Sigmoid colon (tissue), 7 donors: ENCODE results near the gene LRP1. TPM values are rescaled to one million over a fixed set of nuclear protein-coding genes. Genes with fewer than 3 reads are reported as not detected.

Experiments used
- DNase-seq: peaks from one replicate; pipeline ENCODE4 v3.0.0-alpha.2; 2019
- H3K27ac ChIP-seq, 4 donors: fragments of 200-600 bp; sonication (generic); one replicate each; pipeline ENCODE4 v1.5.1; 2016 to 2019; ENCODE audit warnings: mild to moderate bottlenecking in 1 of 4
- H3K27me3 ChIP-seq, 3 donors: fragments of 200-600 bp; sonication (generic); one replicate each; pipeline ENCODE4 v1.5.1; 2019; ENCODE audit warnings: mild to moderate bottlenecking in 1 of 3
- H3K36me3 ChIP-seq, 4 donors: fragments of 200-600 bp; sonication (generic); one replicate each; pipeline ENCODE4 v1.5.1; 2016 to 2019
- H3K4me1 ChIP-seq, 4 donors: fragments of 200-600 bp; sonication (generic); one replicate each; pipeline ENCODE4 v1.5.1; 2017 to 2019
- H3K4me3 ChIP-seq, 4 donors: fragments of 200-600 bp; sonication (generic); one replicate each; pipeline ENCODE4 v1.5.1; 2017 to 2019; ENCODE audit warnings: mild to moderate bottlenecking in 2 of 4, moderate library complexity in 1 of 4
- H3K9me3 ChIP-seq, 4 donors: fragments of 200-600 bp in 3 of 4; sonication (generic) in 3 of 4; one replicate each; pipeline versions ENCODE4 v1.5.1 to v1.6.1; 2013 to 2019
- CTCF ChIP-seq, 4 experiments: fragments of 450-650 bp in 3 of 4; fragments of 200-600 bp in 1 of 4; IDR thresholded peaks; one replicate each; pipeline ENCODE4 v1.5.1; 2016 to 2019; ENCODE audit warnings: antibody characterized with exemption in 4 of 4, mild to moderate bottlenecking in 3 of 4, moderate library complexity in 2 of 4
- EP300 ChIP-seq, 4 donors: sonication (generic); formaldehyde crosslinking; IDR thresholded peaks; one replicate each; pipeline ENCODE4 v1.6.1; 2017; ENCODE audit warnings: antibody characterized with exemption in 4 of 4
- POLR2A ChIP-seq, 2 donors: fragments of 450-650 bp; IDR thresholded peaks; one replicate each; pipeline ENCODE4 v1.6.1; 2016; ENCODE audit warnings: antibody characterized with exemption in 2 of 2, mild to moderate bottlenecking in 2 of 2, moderate library complexity in 2 of 2
- POLR2AphosphoS5 ChIP-seq, 4 donors: sonication (generic); formaldehyde crosslinking; IDR thresholded peaks; one replicate each; pipeline ENCODE4 v1.6.1; 2017; ENCODE audit warnings: antibody characterized with exemption in 4 of 4
- WGBS, 2 donors: extraction: QIAGEN DNeasy Blood & Tissue Kit; methylation state at CpG; one replicate each; pipeline ENCODE4 v1.1.7; 2013; 5-methylcytosine and 5-hydroxymethylcytosine counted together
- intact Hi-C: fragments of 100-400 bp; cut with DNase I; formaldehyde crosslinking; loops from one replicate; pipeline ENCODE4 v1.15.1; 2023
- polyA plus RNA-seq, 3 donors: library from polyadenylated mRNA; stranded (reverse); fragments of 200-250 nt; gene quantifications; one replicate each; pipeline ENCODE4 v1.2.3, GENCODE V29; 2013
- total RNA-seq, 4 donors: library from RNA; depleted of rRNA; stranded (reverse); fragments of >200 nt; gene quantifications; one replicate each; pipeline ENCODE4 v1.1.0, GENCODE V29; 2016
- donor health status: healthy with polysubstance abuse.
- donor health status: Bipolar disorder and iron deficiency.
- donor health status: healthy.

The LRP1 gene
- total and polyA plus RNA-seq, 7 donors = 11.4 to 262 (median 147) TPM

- Histone ChIP-seq H3K4me3 (peak overlapping the region; percentile 69 to 96 (median 88)), H3K36me3 (peaks cover under 1 to 6% (median 5%) of the 10 kb centered on the region in 4 donors), H3K27ac (peak overlapping the region; percentile 97 to 100 (median 99)), H3K4me1 (peaks cover 0 to 41% (median 30%) of the 10 kb centered on the region in 4 donors), H3K27me3 (no peaks in the 10 kb centered on the region), H3K9me3 (no peaks in the 10 kb centered on the region)
- TF ChIP-seq POLR2A (IDR thresholded peaks at IDR 0.05) (no peak), CTCF (IDR thresholded peaks at IDR 0.05) (peak in 2 of 4 experiments; percentile 24), EP300 (IDR thresholded peaks at IDR 0.05) (no peak), POLR2AphosphoS5 (IDR thresholded peaks at IDR 0.05) (no peak)
- intact Hi-C loops = loop anchor here (1.0 to 5.0 kb wide), 3 partner anchors 25 to 524 kb away; partner anchors contain the start of genes ARHGEF25 and STAT6
- WGBS, 2 donors = 1 to 3% methylated on average over 14 of the region's 14 CpGs
- peak; percentile 87 for DNase-seq
Observed at GRCh38 chr12:57086493-57087009, 41.7 kb upstream of the LRP1 start.

GRCh38 chr12:57087010-57087690, 41.1 kb upstream of the LRP1 start:
- intact Hi-C loops = loop anchor here (1.0 to 5.0 kb wide), 3 partner anchors 24 to 524 kb away; partner anchors contain the start of genes ARHGEF25 and STAT6
- Histone ChIP-seq H3K4me3 (peak overlapping the region; percentile 69 to 96 (median 88)), H3K27me3 (no peaks in the 10 kb centered on the region), H3K27ac (peak overlapping the region; percentile 97 to 100 (median 99)), H3K36me3 (peaks cover 7 to 12% (median 10%) of the 10 kb centered on the region in 4 donors), H3K9me3 (no peaks in the 10 kb centered on the region), H3K4me1 (peaks cover 0 to 47% (median 36%) of the 10 kb centered on the region in 4 donors)
- 1% methylated on average over 52 of the region's 52 CpGs for WGBS, 2 donors
- peak; percentile 98 for DNase-seq
- TF ChIP-seq POLR2A (IDR thresholded peaks at IDR 0.05) (peak; percentile 79 to 91), CTCF (IDR thresholded peaks at IDR 0.05) (no peak), EP300 (IDR thresholded peaks at IDR 0.05) (peak in 1 of 4 donors; percentile 22), POLR2AphosphoS5 (IDR thresholded peaks at IDR 0.05) (peak; percentile 92 to 94 (median 93))

GRCh38 chr12:57087691-57088353, 40.5 kb upstream of the LRP1 start:
- WGBS, 2 donors = 1% methylated on average over 37 of the region's 37 CpGs
- peak; percentile 98 for DNase-seq

More at GRCh38 chr12:57087691-57088353, 40.5 kb upstream of the LRP1 start:
- Histone ChIP-seq H3K4me3 (peak overlapping the region; percentile 69 to 96 (median 88)), H3K4me1 (peaks cover 0 to 53% (median 43%) of the 10 kb centered on the region in 4 donors), H3K27me3 (no peaks in the 10 kb centered on the region), H3K27ac (peak overlapping the region; percentile 97 to 100 (median 99)), H3K36me3 (peaks cover 10 to 18% (median 15%) of the 10 kb centered on the region in 4 donors), H3K9me3 (no peaks in the 10 kb centered on the region)
- TF ChIP-seq POLR2AphosphoS5 (IDR thresholded peaks at IDR 0.05) = peak; percentile 60 to 71 (median 68)
- TF ChIP-seq EP300 (IDR thresholded peaks at IDR 0.05) = no peak
- no peak for TF ChIP-seq CTCF (IDR thresholded peaks at IDR 0.05)
- TF ChIP-seq POLR2A (IDR thresholded peaks at IDR 0.05) = peak in 1 of 2 donors; percentile 46
- intact Hi-C loops = loop anchor here (1.0 to 5.0 kb wide), 3 partner anchors 23 to 523 kb away; partner anchors contain the start of genes ARHGEF25 and STAT6
